Liver (tissue), 3 donors: Measurements from ENCODE around the gene TTBK1.

ENCODE experiments used
- RAD21 ChIP-seq, 2 donors: IDR thresholded peaks; 2 replicates each; pipeline ENCODE4 v1.6.1; 2016; ENCODE audit warnings: antibody characterized with exemption in 2 of 2, mild to moderate bottlenecking in 2 of 2
- YY1 ChIP-seq: IDR thresholded peaks from 2 replicates; pipeline ENCODE4 v1.6.1; 2016; ENCODE audit warnings: antibody characterized with exemption, mild to moderate bottlenecking
- TF ChIP-seq, protein P1 (sequence below): fragments of 150-350 bp; IDR thresholded peaks from 2 replicates; pipeline ENCODE4 v1.5.1; 2017; ENCODE audit warnings: improper control_type of control experiment, low read depth, low read length; ENCODE audit not compliant: missing input control
- TF ChIP-seq, protein P2 (sequence below): IDR thresholded peaks from 2 replicates; pipeline ENCODE4 v1.6.1; 2016; ENCODE audit warnings: antibody characterized with exemption, mild to moderate bottlenecking
- TF ChIP-seq, protein P3 (sequence below): IDR thresholded peaks from 2 replicates; pipeline ENCODE4 v1.6.1; 2016; ENCODE audit warnings: antibody characterized with exemption
- donor health status: healthy.
- donor health status: healthy.

DNA sequence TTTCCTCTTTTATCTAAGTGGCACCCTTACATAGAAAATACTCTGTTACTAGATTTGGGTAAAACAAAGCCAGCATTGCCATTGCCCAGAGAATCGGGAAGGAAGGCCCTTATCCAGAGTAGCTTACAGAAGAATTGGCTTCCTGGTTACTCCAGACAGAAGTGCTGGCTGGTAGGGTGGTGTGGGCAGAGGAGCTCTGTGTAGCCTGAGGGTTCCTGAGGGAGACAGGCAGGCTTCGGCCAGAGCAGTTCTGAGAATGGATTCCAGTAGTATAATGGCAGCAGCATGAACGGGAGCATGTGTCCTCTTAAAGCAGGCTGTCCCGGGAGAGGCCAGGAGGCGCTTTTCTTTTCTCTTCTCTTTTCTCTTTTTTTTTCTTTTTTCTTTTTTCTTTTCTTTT is 49.4 kb upstream of the TTBK1 start:
- TF ChIP-seq, protein P1, sequence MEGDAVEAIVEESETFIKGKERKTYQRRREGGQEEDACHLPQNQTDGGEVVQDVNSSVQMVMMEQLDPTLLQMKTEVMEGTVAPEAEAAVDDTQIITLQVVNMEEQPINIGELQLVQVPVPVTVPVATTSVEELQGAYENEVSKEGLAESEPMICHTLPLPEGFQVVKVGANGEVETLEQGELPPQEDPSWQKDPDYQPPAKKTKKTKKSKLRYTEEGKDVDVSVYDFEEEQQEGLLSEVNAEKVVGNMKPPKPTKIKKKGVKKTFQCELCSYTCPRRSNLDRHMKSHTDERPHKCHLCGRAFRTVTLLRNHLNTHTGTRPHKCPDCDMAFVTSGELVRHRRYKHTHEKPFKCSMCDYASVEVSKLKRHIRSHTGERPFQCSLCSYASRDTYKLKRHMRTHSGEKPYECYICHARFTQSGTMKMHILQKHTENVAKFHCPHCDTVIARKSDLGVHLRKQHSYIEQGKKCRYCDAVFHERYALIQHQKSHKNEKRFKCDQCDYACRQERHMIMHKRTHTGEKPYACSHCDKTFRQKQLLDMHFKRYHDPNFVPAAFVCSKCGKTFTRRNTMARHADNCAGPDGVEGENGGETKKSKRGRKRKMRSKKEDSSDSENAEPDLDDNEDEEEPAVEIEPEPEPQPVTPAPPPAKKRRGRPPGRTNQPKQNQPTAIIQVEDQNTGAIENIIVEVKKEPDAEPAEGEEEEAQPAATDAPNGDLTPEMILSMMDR = no peak
- TF ChIP-seq, protein P2, sequence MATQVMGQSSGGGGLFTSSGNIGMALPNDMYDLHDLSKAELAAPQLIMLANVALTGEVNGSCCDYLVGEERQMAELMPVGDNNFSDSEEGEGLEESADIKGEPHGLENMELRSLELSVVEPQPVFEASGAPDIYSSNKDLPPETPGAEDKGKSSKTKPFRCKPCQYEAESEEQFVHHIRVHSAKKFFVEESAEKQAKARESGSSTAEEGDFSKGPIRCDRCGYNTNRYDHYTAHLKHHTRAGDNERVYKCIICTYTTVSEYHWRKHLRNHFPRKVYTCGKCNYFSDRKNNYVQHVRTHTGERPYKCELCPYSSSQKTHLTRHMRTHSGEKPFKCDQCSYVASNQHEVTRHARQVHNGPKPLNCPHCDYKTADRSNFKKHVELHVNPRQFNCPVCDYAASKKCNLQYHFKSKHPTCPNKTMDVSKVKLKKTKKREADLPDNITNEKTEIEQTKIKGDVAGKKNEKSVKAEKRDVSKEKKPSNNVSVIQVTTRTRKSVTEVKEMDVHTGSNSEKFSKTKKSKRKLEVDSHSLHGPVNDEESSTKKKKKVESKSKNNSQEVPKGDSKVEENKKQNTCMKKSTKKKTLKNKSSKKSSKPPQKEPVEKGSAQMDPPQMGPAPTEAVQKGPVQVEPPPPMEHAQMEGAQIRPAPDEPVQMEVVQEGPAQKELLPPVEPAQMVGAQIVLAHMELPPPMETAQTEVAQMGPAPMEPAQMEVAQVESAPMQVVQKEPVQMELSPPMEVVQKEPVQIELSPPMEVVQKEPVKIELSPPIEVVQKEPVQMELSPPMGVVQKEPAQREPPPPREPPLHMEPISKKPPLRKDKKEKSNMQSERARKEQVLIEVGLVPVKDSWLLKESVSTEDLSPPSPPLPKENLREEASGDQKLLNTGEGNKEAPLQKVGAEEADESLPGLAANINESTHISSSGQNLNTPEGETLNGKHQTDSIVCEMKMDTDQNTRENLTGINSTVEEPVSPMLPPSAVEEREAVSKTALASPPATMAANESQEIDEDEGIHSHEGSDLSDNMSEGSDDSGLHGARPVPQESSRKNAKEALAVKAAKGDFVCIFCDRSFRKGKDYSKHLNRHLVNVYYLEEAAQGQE = no peak
- no peak for TF ChIP-seq RAD21 (IDR thresholded peaks at IDR 0.05)
- TF ChIP-seq YY1 = no peak
- TF ChIP-seq, protein P3, sequence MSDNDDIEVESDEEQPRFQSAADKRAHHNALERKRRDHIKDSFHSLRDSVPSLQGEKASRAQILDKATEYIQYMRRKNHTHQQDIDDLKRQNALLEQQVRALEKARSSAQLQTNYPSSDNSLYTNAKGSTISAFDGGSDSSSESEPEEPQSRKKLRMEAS = no peak
